Left ventricle myocardium inferior (tissue), 1 donor: ENCODE results near the gene AMH. TPM values are rescaled to one million over a fixed set of nuclear protein-coding genes. Genes with fewer than 3 reads are reported as not detected.

ENCODE experiments used
- DNase-seq: peaks from one replicate; pipeline ENCODE4 v3.0.0-alpha.2; 2020
- H3K27ac ChIP-seq: fragments of 200-600 bp; replicated peaks from 2 replicates; pipeline ENCODE4 v1.8.0; 2021
- H3K27me3 ChIP-seq: fragments of 200-600 bp; 2 replicates; pipeline ENCODE4 v1.8.0; 2021; ENCODE audit warnings: low read depth
- H3K36me3 ChIP-seq: fragments of 200-600 bp; 2 replicates; pipeline ENCODE4 v1.8.0; 2021
- H3K4me1 ChIP-seq: fragments of 200-600 bp; 2 replicates; pipeline ENCODE4 v1.8.0; 2021
- H3K4me3 ChIP-seq: fragments of 200-600 bp; 2 replicates; pipeline ENCODE4 v1.8.0; 2021; ENCODE audit warnings: mild to moderate bottlenecking, moderate library complexity
- H3K9me3 ChIP-seq: fragments of 200-600 bp; replicated peaks from 2 replicates; pipeline ENCODE4 v1.8.0; 2021
- intact Hi-C: fragments of 100-400 bp; cut with micrococcal nuclease; formaldehyde crosslinking; loops from one replicate; pipeline ENCODE4 v1.11.0; 2022
- total RNA-seq: library from RNA; stranded (reverse); fragmentation: NEBNext Ultra II Directional; extraction: Animal tissue kit (Norgen Biotek cat#: 25700); gene quantifications from one replicate; pipeline ENCODE4 v1.2.1, GENCODE V29; 2021
- TF ChIP-seq, protein P1 (sequence below): fragments of 200-600 bp; IDR thresholded peaks from 2 replicates; pipeline ENCODE4 v1.8.0; 2021; ENCODE audit warnings: antibody characterized with exemption, mild to moderate bottlenecking, borderline replicate concordance
- donor health status: DM: no; HTN: yes; CAD: no; lungs with severe emphysema.

The AMH gene
- total RNA-seq, 1 donor from 2014 or later, result 1.1 TPM

DNA sequence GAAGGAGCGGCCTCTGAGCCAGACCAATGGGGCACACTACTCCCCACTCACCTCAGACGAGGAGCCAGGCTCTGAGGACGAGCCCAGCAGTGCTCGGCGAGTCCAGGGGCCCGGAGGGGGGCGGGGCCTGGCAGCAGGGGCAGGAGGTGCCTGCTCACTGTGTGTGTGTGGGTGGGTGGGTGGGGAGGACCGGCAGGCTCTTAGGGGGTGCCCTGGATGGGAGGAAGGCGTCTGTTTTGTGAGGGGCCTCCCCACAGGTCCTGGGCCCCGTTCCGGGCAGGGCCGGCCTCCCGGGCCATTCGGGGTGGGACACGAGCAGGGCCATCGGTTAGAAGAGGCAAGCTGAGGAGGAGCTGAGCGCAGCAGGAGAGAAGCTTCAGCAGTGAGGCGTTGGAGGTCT is 25.7 kb upstream of the AMH start:
- Histone ChIP-seq H3K9me3 (no peaks in the 10 kb centered on the region), H3K4me3 (no peak overlapping the region), H3K27me3 (no peaks in the 10 kb centered on the region), H3K27ac (no peak overlapping the region), H3K4me1 (peaks cover 14% of the 10 kb centered on the region), H3K36me3 (peaks cover 97% of the 10 kb centered on the region)
- TF ChIP-seq, protein P1, sequence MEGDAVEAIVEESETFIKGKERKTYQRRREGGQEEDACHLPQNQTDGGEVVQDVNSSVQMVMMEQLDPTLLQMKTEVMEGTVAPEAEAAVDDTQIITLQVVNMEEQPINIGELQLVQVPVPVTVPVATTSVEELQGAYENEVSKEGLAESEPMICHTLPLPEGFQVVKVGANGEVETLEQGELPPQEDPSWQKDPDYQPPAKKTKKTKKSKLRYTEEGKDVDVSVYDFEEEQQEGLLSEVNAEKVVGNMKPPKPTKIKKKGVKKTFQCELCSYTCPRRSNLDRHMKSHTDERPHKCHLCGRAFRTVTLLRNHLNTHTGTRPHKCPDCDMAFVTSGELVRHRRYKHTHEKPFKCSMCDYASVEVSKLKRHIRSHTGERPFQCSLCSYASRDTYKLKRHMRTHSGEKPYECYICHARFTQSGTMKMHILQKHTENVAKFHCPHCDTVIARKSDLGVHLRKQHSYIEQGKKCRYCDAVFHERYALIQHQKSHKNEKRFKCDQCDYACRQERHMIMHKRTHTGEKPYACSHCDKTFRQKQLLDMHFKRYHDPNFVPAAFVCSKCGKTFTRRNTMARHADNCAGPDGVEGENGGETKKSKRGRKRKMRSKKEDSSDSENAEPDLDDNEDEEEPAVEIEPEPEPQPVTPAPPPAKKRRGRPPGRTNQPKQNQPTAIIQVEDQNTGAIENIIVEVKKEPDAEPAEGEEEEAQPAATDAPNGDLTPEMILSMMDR, result no peak
- no peak for DNase-seq
- intact Hi-C loops, result no loop called here

GRCh38 chr19:2223959-2224358 is 25.2 kb upstream of the AMH start:
- Histone ChIP-seq H3K4me1 (peaks cover 14% of the 10 kb centered on the region), H3K27me3 (no peaks in the 10 kb centered on the region), H3K9me3 (no peaks in the 10 kb centered on the region), H3K4me3 (no peak overlapping the region), H3K27ac (no peak overlapping the region), H3K36me3 (peaks cover 97% of the 10 kb centered on the region)
- intact Hi-C loops, result no loop called here
- TF ChIP-seq, protein P1, result no peak
- no peak for DNase-seq

DNA sequence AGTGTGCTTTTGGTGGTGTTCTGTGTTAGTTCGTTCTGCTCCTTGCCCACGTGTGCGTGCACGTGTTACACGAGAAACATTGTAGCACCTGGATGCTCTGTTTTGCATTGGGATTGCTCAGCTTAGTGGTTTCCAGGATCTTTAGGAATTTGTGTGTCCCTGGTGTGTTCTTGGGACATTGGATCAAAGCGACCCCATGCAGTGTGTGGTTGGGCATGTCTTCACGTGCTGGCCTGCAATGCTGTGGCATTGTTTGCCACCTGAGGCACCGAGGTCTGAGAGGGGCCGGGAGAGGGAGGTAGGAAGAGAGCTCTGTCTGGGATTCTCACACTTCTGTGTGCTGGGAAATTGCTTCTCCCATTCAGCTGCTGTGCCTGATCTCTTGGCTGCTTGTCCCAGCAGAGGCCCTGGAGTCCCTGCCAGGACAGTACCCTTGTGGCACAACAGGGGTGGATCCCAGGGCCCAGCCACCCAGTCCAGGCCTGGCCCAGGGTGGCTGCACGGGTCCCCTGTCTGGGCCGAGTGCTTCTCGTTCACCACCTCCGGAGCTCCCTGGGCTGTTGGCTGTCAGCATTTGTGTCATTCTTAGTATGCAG is 24.3 kb upstream of the AMH start:
- DNase-seq, result no peak
- TF ChIP-seq, protein P1, result no peak
- intact Hi-C loops, result no loop called here

GRCh38 chr19:2225415-2226050 is 23.6 kb upstream of the AMH start:
- TF ChIP-seq, protein P1, result no peak
- intact Hi-C loops, result no loop called here
- Histone ChIP-seq H3K4me1 (peaks cover 14% of the 10 kb centered on the region), H3K27me3 (no peaks in the 10 kb centered on the region), H3K9me3 (no peaks in the 10 kb centered on the region), H3K4me3 (no peak overlapping the region), H3K36me3 (peaks cover 97% of the 10 kb centered on the region), H3K27ac (no peak overlapping the region)
- no peak for DNase-seq

More for the DNA sequence above, 24.3 kb upstream of the AMH start:
- Histone ChIP-seq H3K4me3 (no peak overlapping the region), H3K36me3 (peaks cover 97% of the 10 kb centered on the region), H3K9me3 (no peaks in the 10 kb centered on the region), H3K27ac (no peak overlapping the region), H3K4me1 (peaks cover 14% of the 10 kb centered on the region), H3K27me3 (no peaks in the 10 kb centered on the region)

DNA sequence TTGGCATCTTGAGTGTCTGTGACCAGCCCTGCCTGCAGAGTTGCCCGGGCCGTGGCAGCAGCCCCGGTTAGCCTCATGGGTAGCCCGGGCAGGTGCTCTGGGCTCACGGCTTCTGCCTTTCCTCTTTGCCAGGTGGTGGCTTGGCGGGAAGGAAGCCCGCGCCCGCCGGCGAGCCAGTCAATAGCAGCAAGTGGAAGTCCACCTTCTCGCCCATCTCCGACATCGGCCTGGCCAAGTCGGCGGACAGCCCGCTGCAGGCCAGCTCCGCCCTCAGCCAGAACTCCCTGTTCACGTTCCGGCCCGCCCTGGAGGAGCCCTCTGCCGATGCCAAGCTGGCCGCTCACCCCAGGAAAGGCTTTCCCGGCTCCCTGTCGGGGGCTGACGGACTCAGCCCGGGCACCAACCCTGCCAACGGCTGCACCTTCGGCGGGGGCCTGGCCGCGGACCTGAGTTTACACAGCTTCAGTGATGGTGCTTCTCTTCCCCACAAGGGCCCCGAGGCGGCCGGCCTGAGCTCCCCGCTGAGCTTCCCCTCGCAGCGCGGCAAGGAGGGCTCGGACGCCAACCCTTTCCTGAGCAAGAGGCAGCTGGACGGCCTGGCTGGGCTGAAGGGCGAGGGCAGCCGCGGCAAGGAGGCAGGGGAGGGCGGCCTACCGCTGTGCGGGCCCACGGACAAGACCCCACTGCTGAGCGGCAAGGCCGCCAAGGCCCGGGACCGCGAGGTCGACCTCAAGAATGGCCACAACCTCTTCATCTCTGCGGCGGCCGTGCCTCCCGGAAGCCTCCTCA is 22.9 kb upstream of the AMH start:
- no peak overlapping the region for H3K4me3 ChIP-seq
- H3K9me3 ChIP-seq, result no peaks in the 10 kb centered on the region
- H3K27me3 ChIP-seq, result no peaks in the 10 kb centered on the region
- H3K36me3 ChIP-seq, result peaks cover 91% of the 10 kb centered on the region
- no peak for DNase-seq
- H3K4me1 ChIP-seq, result peaks cover 13% of the 10 kb centered on the region
- TF ChIP-seq, protein P1, result no peak
- intact Hi-C loops, result no loop called here
- H3K27ac ChIP-seq, result no peak overlapping the region
